Astrocyte (in vitro differentiated cells and primary cell): ENCODE measurements around the gene RAB37. TPM values are rescaled to one million over a fixed set of nuclear protein-coding genes. Genes with fewer than 3 reads are reported as not detected.

Experiments
- DNase-seq: peaks from one replicate; pipeline ENCODE4 v3.0.0-alpha.2; 2010; ENCODE audit warnings: low read depth
- FAIRE-seq: peaks from 2 replicates; lab custom pipeline; 2011; peaks lifted over from hg19 to GRCh38; lab: Jason Lieb, UNC
- H2AFZ ChIP-seq: 2 replicates; pipeline ENCODE4 v1.6.0; 2012; ENCODE audit warnings: low read depth, low read length, inconsistent platforms
- H3K27ac ChIP-seq: 2 replicates; pipeline ENCODE4 v1.5.1; 2011; ENCODE audit warnings: low read depth, low read length, inconsistent platforms
- H3K27me3 ChIP-seq: 2 replicates; pipeline ENCODE4 v1.6.0; 2011; ENCODE audit warnings: low read length, inconsistent platforms; ENCODE audit not compliant: insufficient read depth
- H3K36me3 ChIP-seq: 2 replicates; pipeline ENCODE4 v1.5.1; 2011; ENCODE audit warnings: low read length, inconsistent platforms; ENCODE audit not compliant: insufficient read depth
- H3K4me1 ChIP-seq: 2 replicates; pipeline ENCODE4 v1.5.1; 2011; ENCODE audit warnings: low read length, inconsistent platforms; ENCODE audit not compliant: insufficient read depth
- H3K4me2 ChIP-seq: 2 replicates; pipeline ENCODE4 v1.6.0; 2012; ENCODE audit warnings: low read length, inconsistent platforms
- H3K4me3 ChIP-seq: 2 replicates; pipeline ENCODE4 v1.5.1; 2011; ENCODE audit warnings: low read depth, mild to moderate bottlenecking, low read length, inconsistent platforms; ENCODE audit not compliant: insufficient read depth
- H3K79me2 ChIP-seq: 2 replicates; pipeline ENCODE4 v1.6.0; 2012; ENCODE audit warnings: mild to moderate bottlenecking, low read length, inconsistent platforms; ENCODE audit not compliant: insufficient read depth
- H3K9ac ChIP-seq: 2 replicates; pipeline ENCODE4 v1.6.0; 2012; ENCODE audit warnings: mild to moderate bottlenecking, low read length, inconsistent platforms
- H3K9me3 ChIP-seq: 2 replicates; pipeline ENCODE4 v1.5.1; 2012; ENCODE audit warnings: low read depth, mild to moderate bottlenecking, low read length, inconsistent platforms; ENCODE audit not compliant: insufficient read depth
- H4K20me1 ChIP-seq: 2 replicates; pipeline ENCODE4 v1.6.0; 2012; ENCODE audit warnings: low read length, inconsistent platforms; ENCODE audit not compliant: insufficient read depth
- H3K27ac Mint-ChIP-seq: one replicate; pipeline ENCODE4 v1.8.0; 2021; ENCODE audit warnings: mild to moderate bottlenecking, mixed read lengths; ENCODE audit not compliant: unreplicated experiment
- H3K27me3 Mint-ChIP-seq: one replicate; pipeline ENCODE4 v1.8.0; 2021; ENCODE audit warnings: low read depth, mixed read lengths; ENCODE audit not compliant: unreplicated experiment
- H3K36me3 Mint-ChIP-seq: one replicate; pipeline ENCODE4 v1.8.0; 2021; ENCODE audit warnings: low read depth, mixed read lengths; ENCODE audit not compliant: unreplicated experiment
- H3K4me1 Mint-ChIP-seq: one replicate; pipeline ENCODE4 v1.8.0; 2021; ENCODE audit warnings: low read depth, mixed read lengths; ENCODE audit not compliant: unreplicated experiment
- H3K4me3 Mint-ChIP-seq: one replicate; pipeline ENCODE4 v1.8.0; 2021; ENCODE audit warnings: mild to moderate bottlenecking, moderate library complexity, mixed read lengths; ENCODE audit not compliant: unreplicated experiment
- H3K9me3 Mint-ChIP-seq: one replicate; pipeline ENCODE4 v1.8.0; 2021; ENCODE audit warnings: mild to moderate bottlenecking, mixed read lengths; ENCODE audit not compliant: unreplicated experiment
- CTCF ChIP-seq: IDR thresholded peaks from 2 replicates; pipeline ENCODE4 v1.5.1; 2011; ENCODE audit warnings: low read depth, mild to moderate bottlenecking, inconsistent platforms, low read length, moderate library complexity; ENCODE audit not compliant: insufficient read depth
- EZH2 ChIP-seq: IDR thresholded peaks from 2 replicates; pipeline ENCODE4 v1.6.1; 2012; ENCODE audit warnings: mild to moderate bottlenecking, low read length, inconsistent platforms; ENCODE audit not compliant: insufficient read depth
- total RNA-seq: library from RNA; stranded (reverse); gene quantifications from 2 replicates; pipeline ENCODE4 v1.2.1, GENCODE V29; 2021

Gene RAB37
- total RNA-seq, 1 donor from 2014 or later: 0.77 TPM

GRCh38 chr17:74737299-74738050 is 419 bp downstream of the RAB37 start:
- no peaks in the 10 kb centered on the region for H3K9me3 ChIP-seq
- H3K9me3 Mint-ChIP-seq: peaks cover 3% of the 10 kb centered on the region
- H3K4me1 Mint-ChIP-seq: no peaks in the 10 kb centered on the region
- peak overlapping the region; percentile 20 for H3K4me3 Mint-ChIP-seq
- TF ChIP-seq EZH2 (peak; percentile 53), CTCF (peak; percentile 25)
- peak overlapping the region; percentile 41 for H3K4me2 ChIP-seq
- H3K9ac ChIP-seq: no peak overlapping the region
- no peak overlapping the region for H3K4me3 ChIP-seq
- peak overlapping the region; percentile 11 for H2AFZ ChIP-seq
- H3K27ac ChIP-seq: no peak overlapping the region
- peaks cover 41% of the 10 kb centered on the region for H3K27me3 Mint-ChIP-seq
- FAIRE-seq (no peak), DNase-seq (no peak)
- no peaks in the 10 kb centered on the region for H3K79me2 ChIP-seq
- peaks cover 9% of the 10 kb centered on the region for H3K4me1 ChIP-seq
- no peaks in the 10 kb centered on the region for H3K36me3 ChIP-seq
- no peaks in the 10 kb centered on the region for H3K36me3 Mint-ChIP-seq
- no peaks in the 10 kb centered on the region for H4K20me1 ChIP-seq
- peaks cover 44% of the 10 kb centered on the region for H3K27me3 ChIP-seq
- no peak overlapping the region for H3K27ac Mint-ChIP-seq

GRCh38 chr17:74738051-74738996 is 1.3 kb downstream of the RAB37 start:
- H2AFZ ChIP-seq: peak overlapping the region; percentile 11

GRCh38 chr17:74739227-74739831 is 2.3 kb downstream of the RAB37 start:
- Histone ChIP-seq H3K4me3 (no peak overlapping the region), H2AFZ (no peak overlapping the region), H3K79me2 (no peaks in the 10 kb centered on the region), H3K9me3 (no peaks in the 10 kb centered on the region), H3K4me1 (peaks cover 9% of the 10 kb centered on the region), H3K27me3 (peaks cover 47% of the 10 kb centered on the region), H4K20me1 (no peaks in the 10 kb centered on the region), H3K4me2 (no peak overlapping the region), H3K27ac (no peak overlapping the region), H3K36me3 (no peaks in the 10 kb centered on the region), H3K9ac (no peak overlapping the region)
- DNase-seq (no peak), FAIRE-seq (no peak)
- Mint-ChIP-seq H3K9me3 (no peaks in the 10 kb centered on the region), H3K4me3 (no peak overlapping the region), H3K27me3 (peaks cover 44% of the 10 kb centered on the region), H3K36me3 (no peaks in the 10 kb centered on the region), H3K27ac (no peak overlapping the region), H3K4me1 (no peaks in the 10 kb centered on the region)
- TF ChIP-seq EZH2 (no peak), CTCF (no peak)

More at GRCh38 chr17:74738051-74738996, 1.3 kb downstream of the RAB37 start:
- H3K4me1 ChIP-seq: peaks cover 9% of the 10 kb centered on the region
- TF ChIP-seq EZH2: no peak
- H3K27me3 ChIP-seq: peaks cover 44% of the 10 kb centered on the region
- Mint-ChIP-seq H3K4me1 (no peaks in the 10 kb centered on the region), H3K27me3 (peaks cover 44% of the 10 kb centered on the region), H3K36me3 (no peaks in the 10 kb centered on the region), H3K9me3 (peaks cover 3% of the 10 kb centered on the region), H3K4me3 (no peak overlapping the region), H3K27ac (no peak overlapping the region)
- H3K4me3 ChIP-seq: no peak overlapping the region
- DNase-seq (no peak), FAIRE-seq (no peak)
- no peaks in the 10 kb centered on the region for H3K36me3 ChIP-seq
- no peaks in the 10 kb centered on the region for H3K9me3 ChIP-seq
- H3K4me2 ChIP-seq: peak overlapping the region; percentile 41
- no peak overlapping the region for H3K27ac ChIP-seq
- H3K79me2 ChIP-seq: no peaks in the 10 kb centered on the region
- H3K9ac ChIP-seq: no peak overlapping the region
- no peaks in the 10 kb centered on the region for H4K20me1 ChIP-seq
